Activated naive CD4-positive, alpha-beta T cell treated with Interleukin-2 at 50 U/mL for 16 hours (primary cell): Measurements from ENCODE around the gene WDR70.
"Not testable (repeated sequence)": the region's sequence is repeated elsewhere in the genome, so short reads cannot be mapped to it uniquely, and the experiment has no call there.

Experiments
- DNase-seq: peaks from one replicate; pipeline ENCODE4 v3.0.0-alpha.2; 2020

The WDR70 gene

GRCh38 chr5:37575541-37576489 is 196.7 kb downstream of the WDR70 start:
- DNase-seq: no peak

- no peak for DNase-seq
Measured at GRCh38 chr5:37576552-37576951, 197.4 kb downstream of the WDR70 start.

- no peak for DNase-seq
Measured at GRCh38 chr5:37578176-37578575, 199.1 kb downstream of the WDR70 start.

DNA sequence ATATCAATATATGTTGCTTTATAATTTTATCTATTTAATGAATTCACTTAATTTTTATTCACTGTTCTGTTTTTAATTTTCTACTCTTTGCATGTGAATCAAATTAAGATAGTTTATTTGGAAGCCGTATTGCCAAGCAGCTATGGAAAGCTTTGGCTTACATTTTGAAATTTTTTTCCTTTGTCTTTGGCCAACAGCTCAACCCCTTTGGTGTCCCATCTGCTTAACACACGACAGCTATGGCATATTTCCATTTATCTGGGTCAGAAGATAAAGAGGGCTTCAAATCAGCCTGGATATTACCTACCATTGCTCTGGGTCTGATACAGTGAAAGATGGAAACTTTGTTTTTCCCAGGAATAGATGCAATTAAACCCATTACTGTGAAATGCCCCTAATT is 201.0 kb downstream of the WDR70 start:
- no peak for DNase-seq

DNA sequence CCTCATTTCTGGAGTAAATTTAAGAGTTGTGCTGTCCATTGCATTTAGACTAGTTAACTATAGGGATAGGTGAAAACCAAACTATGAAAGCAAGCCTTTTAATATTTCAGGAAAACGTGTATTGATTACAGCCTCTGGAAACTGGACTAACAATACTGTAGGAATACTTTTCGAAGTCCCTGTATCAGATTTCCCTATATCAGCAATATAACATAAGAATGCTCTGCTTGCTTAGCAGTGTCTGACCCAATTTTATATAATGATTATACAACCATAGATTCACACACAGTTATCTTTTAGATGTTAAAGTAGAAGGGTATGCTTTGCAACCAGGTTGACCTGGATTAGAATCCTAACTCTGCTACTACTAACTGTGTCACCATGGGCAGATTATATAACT is 203.1 kb downstream of the WDR70 start:
- no peak for DNase-seq

DNA sequence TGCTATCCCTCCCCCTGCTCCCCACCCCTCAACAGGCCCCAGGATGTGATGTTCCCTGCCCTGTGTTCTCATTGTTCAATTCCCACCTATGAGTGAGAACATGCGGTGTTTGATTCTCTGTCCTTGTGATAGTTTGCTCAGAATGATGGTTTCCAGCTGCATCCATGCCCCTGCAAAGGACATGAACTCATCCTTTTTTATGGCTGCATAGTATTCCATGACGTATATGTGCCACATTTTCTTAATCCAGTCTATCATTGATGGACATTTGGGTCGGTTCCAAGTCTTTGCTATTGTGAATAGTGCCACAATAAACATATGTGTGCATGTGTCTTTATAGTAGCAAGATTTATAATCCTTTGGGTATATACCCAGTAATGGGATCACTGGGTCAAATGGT is 214.2 kb downstream of the WDR70 start:
- DNase-seq: not testable (repeated sequence)

- not testable (repeated sequence) for DNase-seq
Measured at GRCh38 chr5:37594864-37595263, 215.7 kb downstream of the WDR70 start.

GRCh38 chr5:37598733-37599132 is 219.6 kb downstream of the WDR70 start:
- DNase-seq: no peak

DNA sequence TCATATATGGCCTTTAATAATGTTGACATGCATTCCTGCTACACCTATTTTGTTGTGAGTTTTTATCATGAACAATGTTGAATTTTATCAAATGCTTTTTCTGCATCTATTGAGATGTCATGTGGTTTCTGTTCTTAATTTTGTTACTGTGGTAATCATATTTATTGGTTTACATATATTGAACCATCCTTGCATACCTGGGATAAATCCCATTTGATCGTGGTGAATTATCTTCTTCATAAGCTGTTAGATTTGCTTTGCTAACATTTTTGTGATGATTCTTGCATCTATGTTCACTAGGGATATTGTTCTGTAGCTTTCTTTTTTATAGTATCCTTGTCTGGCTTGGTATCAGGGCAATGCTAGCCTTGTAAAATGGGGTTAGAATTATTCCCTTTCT is 222.0 kb downstream of the WDR70 start:
- DNase-seq: no peak

DNA sequence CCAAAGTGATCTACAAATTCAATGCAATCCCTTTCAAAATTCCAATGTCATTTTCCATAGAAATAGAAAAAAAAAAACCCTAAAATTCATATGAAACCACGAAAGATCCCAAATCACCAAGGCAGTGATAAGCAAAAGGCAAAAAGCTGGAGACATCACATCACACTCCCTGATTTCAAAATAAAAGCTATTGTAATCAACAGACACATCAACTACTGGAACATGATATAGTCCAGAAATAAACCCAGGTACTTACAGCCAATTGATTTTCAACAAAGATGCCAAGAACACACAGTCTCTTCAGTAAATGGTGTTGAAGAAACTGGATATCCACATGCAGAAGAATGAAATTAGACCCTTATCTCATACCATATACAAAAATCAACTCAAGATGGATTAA is 224.0 kb downstream of the WDR70 start:
- DNase-seq: no peak

DNA sequence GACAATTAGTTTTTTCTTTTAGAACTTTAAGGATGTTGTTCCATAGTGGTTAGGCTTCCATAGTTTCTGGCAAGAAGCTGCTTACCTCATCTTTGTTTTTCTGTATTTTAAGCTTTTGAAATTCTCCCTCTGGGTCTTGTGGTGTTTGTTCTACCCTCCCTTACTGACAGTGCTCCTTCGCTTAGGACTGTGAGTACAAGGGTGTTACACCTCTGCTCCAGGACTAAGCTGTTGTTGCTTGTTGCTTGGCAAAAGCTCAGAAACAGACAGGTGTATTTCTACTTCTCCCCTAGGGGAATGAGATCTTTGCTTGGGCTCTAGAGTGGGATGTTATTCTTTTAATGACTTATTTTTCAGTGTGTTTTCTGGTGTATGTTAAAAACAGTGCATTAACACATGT is 225.2 kb downstream of the WDR70 start:
- no peak for DNase-seq

DNA sequence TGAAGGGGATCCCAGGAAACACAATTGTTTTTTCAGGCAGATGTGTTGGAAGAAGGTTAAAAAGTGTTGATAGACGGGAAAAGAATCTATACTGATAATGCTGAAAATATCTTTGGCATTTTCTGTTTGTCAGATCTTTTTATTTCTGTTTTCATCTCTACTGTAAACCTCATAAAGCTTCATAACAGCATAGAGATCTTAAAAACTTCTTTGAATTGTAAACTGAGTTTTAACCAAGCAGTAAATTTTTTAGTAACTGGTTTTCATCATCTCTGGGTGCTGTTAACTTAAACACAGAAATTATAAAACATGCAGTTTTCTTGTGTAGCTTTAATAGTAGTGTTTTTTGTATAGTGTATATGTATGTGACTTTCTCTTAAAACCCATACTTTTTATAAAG is 227.0 kb downstream of the WDR70 start:
- no peak for DNase-seq

- DNase-seq: no peak
Measured at GRCh38 chr5:37606632-37607248, 227.6 kb downstream of the WDR70 start.

DNA sequence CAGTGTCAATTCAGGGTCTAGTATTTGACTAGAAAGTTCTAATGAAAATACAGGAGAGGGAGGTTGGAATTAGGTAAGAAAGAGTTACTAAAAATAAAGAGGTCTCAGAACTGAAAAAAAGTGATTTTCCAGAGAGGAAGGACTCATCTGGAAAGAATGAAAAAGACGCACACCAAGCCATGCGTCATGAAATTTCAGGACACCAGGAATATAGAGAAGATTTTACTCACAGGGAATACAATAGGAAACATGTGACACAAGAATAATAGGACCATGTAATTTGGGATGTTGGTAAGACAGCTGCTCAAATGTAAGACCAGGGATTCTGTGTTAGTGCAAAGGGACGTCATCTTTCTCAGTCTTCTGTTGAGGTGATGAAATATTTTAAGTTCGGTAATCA is 236.1 kb downstream of the WDR70 start:
- DNase-seq: no peak

- DNase-seq: no peak
Measured at GRCh38 chr5:37619353-37619752, 240.2 kb downstream of the WDR70 start.

DNA sequence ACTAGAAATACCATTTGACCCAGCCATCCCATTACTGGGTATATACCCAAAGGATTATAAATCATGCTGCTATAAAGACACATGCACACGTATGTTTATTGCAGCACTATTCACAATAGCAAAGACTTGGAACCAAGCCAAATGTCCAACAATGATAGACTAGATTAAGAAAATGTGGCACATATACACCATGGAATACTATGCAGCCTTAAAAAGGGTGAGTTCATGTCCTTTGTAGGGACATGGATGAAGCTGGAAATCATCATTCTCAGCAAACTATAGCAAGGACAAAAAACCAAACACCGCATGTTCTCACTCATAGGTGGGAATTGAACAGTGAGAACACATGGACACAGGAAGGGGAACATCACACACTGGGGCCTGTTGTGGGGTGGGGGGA is 243.2 kb downstream of the WDR70 start:
- not testable (repeated sequence) for DNase-seq

GRCh38 chr5:37626266-37626665 is 247.1 kb downstream of the WDR70 start:
- DNase-seq: no peak

DNA sequence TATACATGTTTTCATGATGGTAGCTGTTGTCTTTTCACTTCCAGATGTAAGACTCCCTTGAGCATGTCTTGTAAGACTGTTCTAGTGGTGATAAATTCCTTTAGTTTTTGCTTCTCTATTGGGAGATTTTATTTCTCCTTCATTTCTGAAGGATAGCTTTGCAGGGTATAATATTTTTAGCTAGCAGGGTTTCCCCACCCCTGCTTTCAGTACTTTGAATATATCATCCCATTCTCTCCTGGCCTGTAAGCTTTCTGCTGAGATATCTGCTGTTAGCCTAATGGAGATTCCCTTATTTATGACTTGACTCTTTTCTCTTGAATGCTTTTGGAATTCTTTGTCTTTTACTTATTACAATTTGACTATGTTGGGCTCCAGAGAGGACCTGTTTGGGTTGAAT is 249.8 kb downstream of the WDR70 start:
- DNase-seq: no peak

DNA sequence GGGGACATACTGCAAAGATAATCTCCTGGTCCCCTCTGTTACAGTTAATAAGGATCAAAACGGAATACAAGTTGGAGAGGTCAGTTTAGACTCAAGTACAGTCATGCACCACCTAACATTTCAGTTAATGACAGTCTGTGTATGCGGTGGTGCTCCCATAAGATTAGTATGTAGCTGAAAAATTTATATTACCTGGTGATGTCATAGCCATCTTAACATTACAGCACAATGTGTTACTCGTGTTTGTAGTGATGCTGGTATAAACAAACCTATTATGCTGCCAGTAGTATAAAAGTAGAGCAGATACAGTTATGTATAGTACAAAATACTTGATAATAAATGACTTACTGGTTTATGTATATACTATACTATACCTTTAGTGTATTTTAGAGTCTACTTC is 252.8 kb downstream of the WDR70 start:
- DNase-seq: no peak

GRCh38 chr5:37637165-37637845 is 258.2 kb downstream of the WDR70 start:
- DNase-seq: no peak

- DNase-seq: no peak
Measured at GRCh38 chr5:37638897-37639296, 259.8 kb downstream of the WDR70 start.

DNA sequence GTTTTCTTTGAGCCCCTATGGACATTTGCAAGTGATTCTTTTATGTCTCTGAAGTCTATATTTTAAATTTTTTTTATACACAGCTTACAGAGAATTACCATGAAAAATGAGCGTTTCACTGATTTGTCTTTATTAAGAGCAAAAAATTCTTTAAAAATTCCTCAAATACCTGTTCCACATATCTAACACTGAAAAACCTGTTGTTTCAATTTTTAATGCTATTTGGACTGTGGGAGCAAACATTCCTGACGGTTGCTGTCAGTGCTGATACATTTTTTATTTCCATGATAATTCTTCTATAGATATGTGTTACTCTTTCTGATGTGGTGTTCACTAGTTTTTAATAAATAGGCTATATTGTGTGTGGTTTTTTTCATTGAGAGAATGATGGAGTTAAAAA is 261.0 kb downstream of the WDR70 start:
- no peak for DNase-seq

GRCh38 chr5:37641933-37642332 is 262.8 kb downstream of the WDR70 start:
- no peak for DNase-seq

- DNase-seq: no peak
Measured at GRCh38 chr5:37645707-37646106, 266.6 kb downstream of the WDR70 start.
